Colonic mucosa (tissue), 4 donors: ENCODE results near the gene DHRSX. TPM values are rescaled to one million over a fixed set of nuclear protein-coding genes. Genes with fewer than 3 reads are reported as not detected.
"Not testable (repeated sequence)": the region's sequence is repeated elsewhere in the genome, so short reads cannot be mapped to it uniquely, and the experiment has no call there.

ENCODE experiments used
- DNase-seq: peaks from one replicate; pipeline ENCODE4 v3.0.0-alpha.2; 2020
- H3K27ac ChIP-seq: fragments of 200-600 bp; one replicate; pipeline ENCODE4 v1.8.0; 2021
- H3K27me3 ChIP-seq: fragments of 200-600 bp; one replicate; pipeline ENCODE4 v1.8.0; 2021
- H3K36me3 ChIP-seq: fragments of 200-600 bp; one replicate; pipeline ENCODE4 v1.8.0; 2021
- H3K4me1 ChIP-seq: fragments of 200-600 bp; one replicate; pipeline ENCODE4 v1.8.0; 2021; ENCODE audit warnings: mild to moderate bottlenecking
- H3K4me3 ChIP-seq: fragments of 200-600 bp; one replicate; pipeline ENCODE4 v1.8.0; 2021
- H3K9ac ChIP-seq, 2 donors: one replicate each; pipeline ENCODE4 v1.7.0; 2013; ENCODE audit warnings: control low read depth in 2 of 2, low read depth in 2 of 2, low read length in 2 of 2
- H3K9me3 ChIP-seq: fragments of 200-600 bp; one replicate; pipeline ENCODE4 v1.8.0; 2021
- CTCF ChIP-seq: fragments of 200-600 bp; IDR thresholded peaks from one replicate; pipeline ENCODE4 v1.8.0; 2022; ENCODE audit warnings: antibody characterized with exemption, mild to moderate bottlenecking
- intact Hi-C: fragments of 100-400 bp; cut with DNase I; formaldehyde crosslinking; loops from one replicate; pipeline ENCODE4 v1.14.1; 2022
- total RNA-seq, 2 donors: library from RNA; stranded (reverse); fragmentation: NEBNext Ultra II Directional in 1 of 2; extraction: Animal tissue kit (Norgen Biotek cat#: 25700) in 1 of 2; gene quantifications; one replicate each; pipeline ENCODE4 v1.2.1, GENCODE V29; 2021
- donor health status: healthy.
- donor health status: DM: no; HTN: no; CAD: no.
- donor health status: DM: no; HTN: no; CAD: no.

DHRSX gene
- total RNA-seq, 2 donors from 2014 or later: 28.6 to 43.3 TPM

GRCh38 chrX:2272337-2272736, 228.4 kb downstream of the DHRSX start:
- no peak overlapping the region for H3K4me3 ChIP-seq
- DNase-seq: no peak
- no peak overlapping the region for H3K9ac ChIP-seq
- no peak overlapping the region for H3K27ac ChIP-seq
- H3K4me1 ChIP-seq: no peaks in the 10 kb centered on the region
- H3K36me3 ChIP-seq: no peaks in the 10 kb centered on the region
- no peaks in the 10 kb centered on the region for H3K27me3 ChIP-seq
- H3K9me3 ChIP-seq: no peaks in the 10 kb centered on the region
- intact Hi-C loops: no loop called here
- no peak for TF ChIP-seq CTCF

GRCh38 chrX:2271595-2271994, 229.2 kb downstream of the DHRSX start:
- H3K27me3 ChIP-seq, H3K9ac ChIP-seq, H3K9me3 ChIP-seq, H3K36me3 ChIP-seq, H3K4me1 ChIP-seq, DNase-seq, H3K4me3 ChIP-seq, intact Hi-C loops, H3K27ac ChIP-seq: not testable (repeated sequence)

GRCh38 chrX:2270783-2271182, 230.0 kb downstream of the DHRSX start:
- DNase-seq, H3K27me3 ChIP-seq, H3K36me3 ChIP-seq, intact Hi-C loops, H3K9ac ChIP-seq, H3K4me3 ChIP-seq, H3K4me1 ChIP-seq, H3K9me3 ChIP-seq, H3K27ac ChIP-seq: not testable (repeated sequence)

- H3K36me3 ChIP-seq: no peaks in the 10 kb centered on the region
- no peak overlapping the region for H3K4me3 ChIP-seq
- intact Hi-C loops: no loop called here
- no peak overlapping the region for H3K27ac ChIP-seq
- H3K27me3 ChIP-seq: no peaks in the 10 kb centered on the region
- no peak overlapping the region for H3K9ac ChIP-seq
- H3K9me3 ChIP-seq: no peaks in the 10 kb centered on the region
- H3K4me1 ChIP-seq: no peaks in the 10 kb centered on the region
- TF ChIP-seq CTCF: no peak
- no peak for DNase-seq
Measured at GRCh38 chrX:2267890-2268289, 232.9 kb downstream of the DHRSX start.

- no peak for TF ChIP-seq CTCF
- no peak overlapping the region for H3K4me3 ChIP-seq
- no peaks in the 10 kb centered on the region for H3K36me3 ChIP-seq
- H3K27ac ChIP-seq: no peak overlapping the region
- H3K9ac ChIP-seq: no peak overlapping the region
- intact Hi-C loops: no loop called here
- DNase-seq: no peak
- H3K27me3 ChIP-seq: no peaks in the 10 kb centered on the region
- no peaks in the 10 kb centered on the region for H3K9me3 ChIP-seq
- no peaks in the 10 kb centered on the region for H3K4me1 ChIP-seq
Measured at GRCh38 chrX:2266445-2267349, 234.1 kb downstream of the DHRSX start.

GRCh38 chrX:2265658-2266444, 234.9 kb downstream of the DHRSX start:
- H3K27me3 ChIP-seq, H3K36me3 ChIP-seq, intact Hi-C loops, H3K27ac ChIP-seq, DNase-seq, H3K4me1 ChIP-seq, H3K4me3 ChIP-seq, H3K9me3 ChIP-seq, H3K9ac ChIP-seq: not testable (repeated sequence)
